Cardiac fibroblast (primary cell): ENCODE data around the gene PLEKHG4.

Source experiments
- DNase-seq, 2 donors: peaks; one replicate each; pipeline versions ENCODE4 v3.0.0 to v3.0.0-alpha.2; 2010; ENCODE audit warnings: low read depth in 2 of 2
- H3K4me3 ChIP-seq, 2 donors: replicated peaks in 1 of 2; 1 replicate in 1 of 2; 2 replicates in 1 of 2; pipeline ENCODE4 v1.5.1; 2011; ENCODE audit warnings: low read depth in 2 of 2, low read length in 2 of 2, mild to moderate bottlenecking in 2 of 2, moderate library complexity in 1 of 2
- CTCF ChIP-seq: IDR thresholded peaks from one replicate; pipeline ENCODE4 v1.5.1; 2011; ENCODE audit warnings: low read depth, mild to moderate bottlenecking, low read length, inconsistent platforms

PLEKHG4 gene

GRCh38 chr16:67236563-67237395 lies 42.6 kb upstream of the PLEKHG4 start:
- DNase-seq = peak; percentile 50 to 65
- no peak for TF ChIP-seq CTCF
- no peak overlapping the region for H3K4me3 ChIP-seq

- no peak overlapping the region for H3K4me3 ChIP-seq
- no peak for TF ChIP-seq CTCF
- no peak for DNase-seq
These were observed 41.7 kb upstream of the PLEKHG4 start for GRCh38 chr16:67237396-67238277.

- TF ChIP-seq CTCF = no peak
- DNase-seq = no peak
- no peak overlapping the region for H3K4me3 ChIP-seq
These were observed 41.1 kb upstream of the PLEKHG4 start for GRCh38 chr16:67238278-67238575.

- H3K4me3 ChIP-seq = no peak overlapping the region
- TF ChIP-seq CTCF = no peak
- no peak for DNase-seq
These were observed 40.4 kb upstream of the PLEKHG4 start for GRCh38 chr16:67238806-67239470.

GRCh38 chr16:67240506-67240905 lies 38.8 kb upstream of the PLEKHG4 start:
- TF ChIP-seq CTCF = no peak
- DNase-seq = peak in 1 of 2 donors; percentile 57
- H3K4me3 ChIP-seq = no peak overlapping the region

GRCh38 chr16:67241008-67241900 lies 38.1 kb upstream of the PLEKHG4 start:
- H3K4me3 ChIP-seq = no peak overlapping the region
- peak; percentile 79 to 83 for DNase-seq
- no peak for TF ChIP-seq CTCF
